Activated effector memory CD4-positive, alpha-beta T cell treated with anti-CD3 and anti-CD28 coated beads, Interleukin-2, amount 50 U/mL, for 16 hours (primary cell): Measurements from ENCODE around the gene LILRB2.
"Not testable (repeated sequence)": the region's sequence is repeated elsewhere in the genome, so short reads cannot be mapped to it uniquely, and the experiment has no call there.

ENCODE experiments used
- DNase-seq: peaks from one replicate; pipeline ENCODE4 v3.0.0-alpha.2; 2020

The LILRB2 gene

DNA sequence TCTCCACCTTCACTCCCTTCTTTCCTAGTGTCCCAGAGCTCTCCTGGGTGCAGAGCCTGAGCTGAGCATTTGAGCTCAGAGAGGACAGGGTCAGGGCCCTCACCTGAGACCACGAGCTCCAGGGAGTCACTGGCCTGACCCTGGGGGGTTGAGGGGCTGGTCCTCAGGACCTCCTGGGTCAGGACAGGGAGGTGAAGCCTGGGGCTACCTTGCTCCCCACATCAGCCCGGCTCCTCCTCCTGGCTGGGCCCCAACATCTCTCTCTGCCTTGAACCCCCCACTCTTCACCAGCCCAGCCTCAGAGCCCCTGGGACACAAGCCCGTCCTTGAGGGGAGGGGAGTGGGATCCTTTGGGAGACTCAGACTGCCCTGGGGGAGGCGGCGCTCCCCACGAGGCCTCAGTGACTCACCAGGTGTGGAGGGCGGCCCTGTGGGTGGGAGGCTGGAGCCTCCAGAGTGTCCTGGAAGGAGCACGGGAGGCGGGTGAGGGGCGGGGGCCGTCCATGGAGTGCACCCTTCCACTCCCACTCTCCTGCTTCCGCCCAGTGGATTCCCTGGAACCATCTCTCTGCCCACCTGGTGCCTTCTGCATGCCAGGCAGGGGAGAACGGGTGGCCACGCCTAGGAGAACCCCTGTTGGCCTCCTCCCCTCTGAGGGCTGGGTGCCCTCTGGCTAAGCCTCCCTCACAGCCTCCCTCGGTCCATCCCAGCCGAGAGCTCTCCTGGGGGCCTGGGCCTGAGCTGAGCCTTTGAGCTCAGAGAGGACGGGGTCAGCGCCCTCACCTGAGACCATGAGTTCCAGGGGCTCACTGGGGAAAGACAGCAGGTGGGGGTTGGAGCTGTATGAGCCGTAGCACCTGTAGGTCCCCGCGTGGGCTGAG lies 41.2 kb downstream of the LILRB2 start:
- not testable (repeated sequence) for DNase-seq

- DNase-seq = no peak
Observed at GRCh38 chr19:54233941-54234340, 47.0 kb downstream of the LILRB2 start.

- peak; percentile 94 for DNase-seq
Observed at GRCh38 chr19:54231077-54231931, 49.6 kb downstream of the LILRB2 start.

GRCh38 chr19:54230031-54230430 lies 50.9 kb downstream of the LILRB2 start:
- no peak for DNase-seq

- DNase-seq = no peak
Observed at GRCh38 chr19:54229146-54229545, 51.8 kb downstream of the LILRB2 start.

DNA sequence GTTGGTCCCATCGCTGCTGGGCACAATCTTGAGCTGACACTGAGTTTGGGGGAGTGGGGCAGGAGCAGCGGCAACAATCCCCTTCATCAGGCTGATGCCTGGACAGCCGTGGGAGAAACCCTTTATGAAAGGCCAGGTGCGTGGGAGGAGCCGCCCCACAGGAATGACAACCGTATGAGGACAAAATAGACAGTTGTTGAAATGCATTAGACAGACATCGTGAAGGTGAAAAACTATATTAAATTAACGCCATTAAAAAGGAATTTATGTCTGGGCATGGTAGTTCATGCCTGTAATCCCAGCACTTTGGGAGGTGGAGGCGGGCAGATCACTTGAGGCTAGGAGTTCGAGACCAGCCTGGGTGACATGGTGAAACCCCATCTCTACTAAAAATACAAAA lies 56.3 kb downstream of the LILRB2 start:
- DNase-seq = not testable (repeated sequence)

DNA sequence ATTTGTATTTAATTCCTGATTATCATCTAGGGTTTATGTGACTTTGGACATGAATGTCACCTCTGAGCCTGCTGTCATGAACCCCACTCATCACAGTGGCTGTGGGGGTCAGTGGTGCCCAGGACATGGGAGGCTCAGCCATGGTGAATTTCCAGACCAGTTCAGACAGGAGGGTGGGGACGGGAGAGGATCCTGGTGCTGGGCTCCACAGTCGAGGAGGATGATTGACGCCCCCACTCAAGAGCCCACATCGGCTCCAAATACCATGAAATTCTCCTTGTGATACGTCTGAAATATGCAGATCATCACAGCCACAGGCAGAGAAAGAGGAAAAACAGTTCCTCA lies 57.0 kb downstream of the LILRB2 start:
- DNase-seq = not testable (repeated sequence)
